Cardiac muscle cell (in vitro differentiated cells and primary cell): ENCODE data around the gene PCSK5. TPM values are rescaled to one million over a fixed set of nuclear protein-coding genes. Genes with fewer than 3 reads are reported as not detected.
"Not testable (repeated sequence)": the region's sequence is repeated elsewhere in the genome, so short reads cannot be mapped to it uniquely, and the experiment has no call there.

Experiments
- DNase-seq, 2 donors: peaks; one replicate each; pipeline versions ENCODE4 v3.0.0 to v3.0.0-alpha.2; 2010 to 2017; ENCODE audit warnings: low read depth in 1 of 2, low spot score in 1 of 2
- H3K27ac ChIP-seq: fragments of 200-600 bp; sonication (generic); 2 replicates; pipeline ENCODE4 v1.5.1; 2016
- H3K27me3 ChIP-seq: fragments of 200-600 bp; sonication (generic); 2 replicates; pipeline ENCODE4 v1.6.0; 2016; ENCODE audit warnings: control low read depth
- H3K36me3 ChIP-seq: fragments of 200-600 bp; sonication (generic); 2 replicates; pipeline ENCODE4 v1.5.1; 2016; ENCODE audit warnings: control low read depth
- H3K4me1 ChIP-seq: fragments of 200-600 bp; sonication (generic); 2 replicates; pipeline ENCODE4 v1.8.1; 2017; ENCODE audit warnings: low read depth, mild to moderate bottlenecking, mixed run types
- H3K4me3 ChIP-seq: fragments of 200-600 bp; sonication (generic); 2 replicates; pipeline ENCODE4 v1.5.1; 2016; ENCODE audit warnings: mild to moderate bottlenecking
- H3K9me3 ChIP-seq: fragments of 200-600 bp; sonication (generic); 2 replicates; pipeline ENCODE4 v1.5.1; 2017; ENCODE audit warnings: low read depth, mild to moderate bottlenecking, control low read depth
- CTCF ChIP-seq: IDR thresholded peaks from 2 replicates; pipeline ENCODE4 v1.5.1; 2012; ENCODE audit warnings: low read depth, mild to moderate bottlenecking, low read length
- polyA plus RNA-seq: library from polyadenylated mRNA; unstranded; fragments of >200 nt; fragmentation: Nextera tagmentation; extraction: Ambion mirVana; gene quantifications from 2 replicates; pipeline ENCODE4 v1.2.1, GENCODE V29; 2016
- total RNA-seq: library from RNA; depleted of rRNA; stranded (reverse); fragments of >200 nt; gene quantifications from 2 replicates; pipeline ENCODE4 v1.2.3, GENCODE V29; 2016

PCSK5 gene
- total and polyA plus RNA-seq, 2 experiments from 2014 or later, result 6.8 to 9.6 TPM

- no peak for TF ChIP-seq CTCF
- Histone ChIP-seq H3K4me3 (no peak overlapping the region), H3K36me3 (no peaks in the 10 kb centered on the region), H3K4me1 (no peaks in the 10 kb centered on the region), H3K27ac (no peak overlapping the region), H3K9me3 (no peaks in the 10 kb centered on the region), H3K27me3 (no peaks in the 10 kb centered on the region)
- DNase-seq, result no peak
Measured at GRCh38 chr9:76323490-76323889, 433.0 kb downstream of the PCSK5 start.

DNA sequence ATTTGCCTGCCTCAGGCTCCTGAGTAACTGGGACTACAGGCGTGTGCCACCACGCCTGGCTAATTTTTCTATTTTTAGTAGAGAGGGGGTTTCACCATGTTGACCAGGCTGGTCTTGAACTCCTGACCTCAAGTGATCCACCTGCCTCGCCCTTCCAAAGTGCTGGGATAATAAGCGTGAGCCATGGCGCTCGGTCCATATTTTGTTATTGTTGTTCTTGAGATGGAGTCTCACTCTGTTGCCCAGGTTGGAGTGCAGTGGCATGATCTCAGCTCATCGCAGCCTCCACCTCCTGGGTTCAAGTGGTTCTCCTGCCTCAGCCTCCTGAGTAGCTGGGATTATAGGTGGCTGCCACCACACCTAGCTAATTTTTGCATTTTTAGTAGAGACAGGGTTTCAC is 433.6 kb downstream of the PCSK5 start:
- not testable (repeated sequence) for H3K36me3 ChIP-seq, H3K4me3 ChIP-seq, H3K9me3 ChIP-seq, H3K4me1 ChIP-seq, DNase-seq, H3K27ac ChIP-seq, H3K27me3 ChIP-seq

- H3K4me3 ChIP-seq, result no peak overlapping the region
- no peaks in the 10 kb centered on the region for H3K4me1 ChIP-seq
- no peaks in the 10 kb centered on the region for H3K36me3 ChIP-seq
- no peak overlapping the region for H3K27ac ChIP-seq
- DNase-seq, result no peak
- H3K9me3 ChIP-seq, result no peaks in the 10 kb centered on the region
- no peak for TF ChIP-seq CTCF
- no peaks in the 10 kb centered on the region for H3K27me3 ChIP-seq
Measured at GRCh38 chr9:76330034-76330433, 439.6 kb downstream of the PCSK5 start.

- H3K36me3 ChIP-seq, result no peaks in the 10 kb centered on the region
- no peak for DNase-seq
- no peak overlapping the region for H3K27ac ChIP-seq
- no peaks in the 10 kb centered on the region for H3K4me1 ChIP-seq
- no peaks in the 10 kb centered on the region for H3K9me3 ChIP-seq
- H3K27me3 ChIP-seq, result no peaks in the 10 kb centered on the region
- H3K4me3 ChIP-seq, result no peak overlapping the region
- TF ChIP-seq CTCF, result no peak
Measured at GRCh38 chr9:76333388-76333787, 442.9 kb downstream of the PCSK5 start.

DNA sequence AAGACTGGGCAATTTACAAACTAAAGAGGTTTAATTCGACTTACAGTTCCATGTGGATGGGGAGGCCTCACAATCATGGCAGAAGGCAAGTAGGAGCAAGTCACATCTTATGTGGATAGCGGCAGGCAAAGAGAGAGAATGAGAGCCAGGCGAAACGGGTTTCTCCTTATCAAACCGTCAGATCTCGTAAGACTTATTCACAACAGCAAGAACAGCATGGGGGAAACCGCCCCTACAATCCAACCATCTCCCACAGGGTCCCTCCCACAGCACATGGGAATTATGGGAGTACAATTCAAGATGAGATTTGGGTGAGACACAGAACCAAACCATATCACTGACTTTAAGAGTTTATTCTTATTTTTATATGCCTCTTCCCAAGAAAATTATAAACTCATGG is 443.5 kb downstream of the PCSK5 start:
- H3K36me3 ChIP-seq, result no peaks in the 10 kb centered on the region
- no peak overlapping the region for H3K4me3 ChIP-seq
- no peaks in the 10 kb centered on the region for H3K4me1 ChIP-seq
- no peak for DNase-seq
- no peak for TF ChIP-seq CTCF
- H3K9me3 ChIP-seq, result no peaks in the 10 kb centered on the region
- no peak overlapping the region for H3K27ac ChIP-seq
- H3K27me3 ChIP-seq, result no peaks in the 10 kb centered on the region

DNA sequence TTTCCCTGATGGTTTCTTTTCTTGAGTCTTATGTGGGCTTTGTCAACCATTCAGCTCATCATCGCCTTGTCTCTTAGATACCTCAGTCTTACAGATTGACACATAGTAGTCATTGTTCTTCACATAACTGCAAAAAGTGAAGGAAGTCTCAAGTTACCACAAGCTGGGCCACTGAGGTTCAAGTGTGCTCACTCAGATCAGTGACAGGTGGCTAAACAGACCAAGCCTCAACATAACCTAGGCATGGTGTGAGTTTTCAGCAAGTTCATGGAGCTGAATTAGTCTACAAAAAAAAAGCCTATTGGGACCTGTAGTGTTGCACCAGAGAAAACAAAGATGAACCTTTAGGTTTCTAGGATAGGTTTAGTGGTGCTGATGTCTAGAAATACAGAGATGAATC is 445.6 kb downstream of the PCSK5 start:
- no peak for DNase-seq
- H3K36me3 ChIP-seq, result no peaks in the 10 kb centered on the region
- H3K27me3 ChIP-seq, result no peaks in the 10 kb centered on the region
- H3K4me1 ChIP-seq, result no peaks in the 10 kb centered on the region
- H3K9me3 ChIP-seq, result no peaks in the 10 kb centered on the region
- no peak overlapping the region for H3K4me3 ChIP-seq
- TF ChIP-seq CTCF, result no peak
- no peak overlapping the region for H3K27ac ChIP-seq
